ENCODE results near the gene TMF1. TPM values are rescaled to one million over a fixed set of nuclear protein-coding genes. Genes with fewer than 3 reads are reported as not detected.

TMF1 gene
- total and polyA plus RNA-seq, 9 donors = 12.2 to 36.2 (median 26.4) TPM

GRCh38 chr3:69080233-69080920 is 28.2 kb upstream of the TMF1 start, which contains the start of gene UBA3:
Gene UBA3 (minus strand): TSS chr3:69080365. CDS start chr3:69080353, 12 bp downstream.
- WGBS (ENCODE audit: insufficient coverage) = no CpG with 5 or more reads among the region's 37 CpGs
- Histone ChIP-seq H3K9me3 (replicated peaks; ENCODE audit: control insufficient read depth, low read depth, low read length) (no peaks in the 10 kb centered on the region), H3K4me1 (ENCODE audit: control insufficient read depth, insufficient read depth, low read length) (peaks cover 25% of the 10 kb centered on the region), H3K27me3 (ENCODE audit: control insufficient read depth, insufficient read depth, low read length) (no peaks in the 10 kb centered on the region), H3K4me3 (ENCODE audit: low read length) (peak within 1 kb of the TSS; percentile 71), H3K36me3 (ENCODE audit: control insufficient read depth, insufficient read depth, low read length) (no peaks in the 10 kb centered on the region), H3K27ac (ENCODE audit: low read length) (peak within 1 kb of the TSS; percentile 66)
- peak; percentile 94 for DNase-seq

- no peaks in the 10 kb centered on the region for H3K9me3 ChIP-seq (replicated peaks; ENCODE audit: control insufficient read depth, low read depth, low read length)
- peak; percentile 35 for DNase-seq
- peak overlapping the region; percentile 66 for H3K27ac ChIP-seq (ENCODE audit: low read length)
- 2% methylated on average over 16 of the region's 29 CpGs for WGBS (ENCODE audit: insufficient coverage)
- H3K27me3 ChIP-seq (ENCODE audit: control insufficient read depth, insufficient read depth, low read length) = no peaks in the 10 kb centered on the region
- peaks cover 24% of the 10 kb centered on the region for H3K4me1 ChIP-seq (ENCODE audit: control insufficient read depth, insufficient read depth, low read length)
- H3K4me3 ChIP-seq (ENCODE audit: low read length) = peak overlapping the region; percentile 71
- H3K36me3 ChIP-seq (ENCODE audit: control insufficient read depth, insufficient read depth, low read length) = no peaks in the 10 kb centered on the region
Observed at GRCh38 chr3:69079269-69080159, 27.4 kb upstream of the TMF1 start.

- Histone ChIP-seq H3K36me3 (ENCODE audit: control insufficient read depth, insufficient read depth, low read length) (peaks cover 14% of the 10 kb centered on the region), H3K4me1 (ENCODE audit: control insufficient read depth, insufficient read depth, low read length) (no peaks in the 10 kb centered on the region), H3K27me3 (ENCODE audit: control insufficient read depth, insufficient read depth, low read length) (no peaks in the 10 kb centered on the region), H3K27ac (ENCODE audit: low read length) (no peak overlapping the region), H3K4me3 (ENCODE audit: low read length) (no peak overlapping the region), H3K9me3 (replicated peaks; ENCODE audit: control insufficient read depth, low read depth, low read length) (no peaks in the 10 kb centered on the region)
- no peak for DNase-seq
- WGBS (ENCODE audit: insufficient coverage) = 93% methylated on average over 3 of the region's 3 CpGs
Observed at GRCh38 chr3:69072928-69073327, 20.8 kb upstream of the TMF1 start.

- WGBS (ENCODE audit: insufficient coverage) = no CpG with 5 or more reads among the region's 4 CpGs
- no peaks in the 10 kb centered on the region for H3K4me1 ChIP-seq (ENCODE audit: control insufficient read depth, insufficient read depth, low read length)
- H3K4me3 ChIP-seq (ENCODE audit: low read length) = no peak overlapping the region
- peaks cover 17% of the 10 kb centered on the region for H3K36me3 ChIP-seq (ENCODE audit: control insufficient read depth, insufficient read depth, low read length)
- H3K27me3 ChIP-seq (ENCODE audit: control insufficient read depth, insufficient read depth, low read length) = no peaks in the 10 kb centered on the region
- H3K9me3 ChIP-seq (replicated peaks; ENCODE audit: control insufficient read depth, low read depth, low read length) = no peaks in the 10 kb centered on the region
- DNase-seq = no peak
- no peak overlapping the region for H3K27ac ChIP-seq (ENCODE audit: low read length)
Observed at GRCh38 chr3:69066121-69066520, 14.0 kb upstream of the TMF1 start.

- Histone ChIP-seq H3K36me3 (ENCODE audit: control insufficient read depth, insufficient read depth, low read length) (peaks cover 19% of the 10 kb centered on the region), H3K4me1 (ENCODE audit: control insufficient read depth, insufficient read depth, low read length) (no peaks in the 10 kb centered on the region)
- 89% methylated on average over 2 of the region's 6 CpGs for WGBS (ENCODE audit: insufficient coverage)
Observed at GRCh38 chr3:69065318-69065964, 13.3 kb upstream of the TMF1 start.

GRCh38 chr3:69063636-69064035 is 11.5 kb upstream of the TMF1 start:
- no peaks in the 10 kb centered on the region for H3K4me1 ChIP-seq (ENCODE audit: control insufficient read depth, insufficient read depth, low read length)
- H3K4me3 ChIP-seq (ENCODE audit: low read length) = no peak overlapping the region
- peaks cover 27% of the 10 kb centered on the region for H3K36me3 ChIP-seq (ENCODE audit: control insufficient read depth, insufficient read depth, low read length)
- no peak overlapping the region for H3K27ac ChIP-seq (ENCODE audit: low read length)
- no CpG with 5 or more reads among the region's 2 CpGs for WGBS (ENCODE audit: insufficient coverage)
- no peaks in the 10 kb centered on the region for H3K27me3 ChIP-seq (ENCODE audit: control insufficient read depth, insufficient read depth, low read length)
- no peaks in the 10 kb centered on the region for H3K9me3 ChIP-seq (replicated peaks; ENCODE audit: control insufficient read depth, low read depth, low read length)
- DNase-seq = no peak

More at GRCh38 chr3:69065318-69065964, 13.3 kb upstream of the TMF1 start:
- no peak overlapping the region for H3K27ac ChIP-seq (ENCODE audit: low read length)
- DNase-seq = no peak
- no peaks in the 10 kb centered on the region for H3K9me3 ChIP-seq (replicated peaks; ENCODE audit: control insufficient read depth, low read depth, low read length)
- no peaks in the 10 kb centered on the region for H3K27me3 ChIP-seq (ENCODE audit: control insufficient read depth, insufficient read depth, low read length)
- H3K4me3 ChIP-seq (ENCODE audit: low read length) = no peak overlapping the region

GRCh38 chr3:69059688-69060087 is 7.6 kb upstream of the TMF1 start:
- no peak overlapping the region for H3K4me3 ChIP-seq (ENCODE audit: low read length)
- H3K36me3 ChIP-seq (ENCODE audit: control insufficient read depth, insufficient read depth, low read length) = peaks cover 27% of the 10 kb centered on the region
- no peaks in the 10 kb centered on the region for H3K27me3 ChIP-seq (ENCODE audit: control insufficient read depth, insufficient read depth, low read length)
- no peaks in the 10 kb centered on the region for H3K9me3 ChIP-seq (replicated peaks; ENCODE audit: control insufficient read depth, low read depth, low read length)
- H3K27ac ChIP-seq (ENCODE audit: low read length) = no peak overlapping the region
- H3K4me1 ChIP-seq (ENCODE audit: control insufficient read depth, insufficient read depth, low read length) = no peaks in the 10 kb centered on the region
- DNase-seq = no peak

GRCh38 chr3:69058947-69059224 is 6.8 kb upstream of the TMF1 start:
- peaks cover 27% of the 10 kb centered on the region for H3K36me3 ChIP-seq (ENCODE audit: control insufficient read depth, insufficient read depth, low read length)
- H3K27me3 ChIP-seq (ENCODE audit: control insufficient read depth, insufficient read depth, low read length) = no peaks in the 10 kb centered on the region
- H3K4me3 ChIP-seq (ENCODE audit: low read length) = no peak overlapping the region
- WGBS (ENCODE audit: insufficient coverage) = 100% methylated on average over 1 of the region's 2 CpGs
- H3K9me3 ChIP-seq (replicated peaks; ENCODE audit: control insufficient read depth, low read depth, low read length) = no peaks in the 10 kb centered on the region
- H3K4me1 ChIP-seq (ENCODE audit: control insufficient read depth, insufficient read depth, low read length) = no peaks in the 10 kb centered on the region
- no peak overlapping the region for H3K27ac ChIP-seq (ENCODE audit: low read length)
- no peak for DNase-seq

GRCh38 chr3:69058180-69058946 is 6.2 kb upstream of the TMF1 start:
- H3K4me1 ChIP-seq (ENCODE audit: control insufficient read depth, insufficient read depth, low read length) = no peaks in the 10 kb centered on the region
- H3K9me3 ChIP-seq (replicated peaks; ENCODE audit: control insufficient read depth, low read depth, low read length) = no peaks in the 10 kb centered on the region
- H3K27me3 ChIP-seq (ENCODE audit: control insufficient read depth, insufficient read depth, low read length) = no peaks in the 10 kb centered on the region
- H3K36me3 ChIP-seq (ENCODE audit: control insufficient read depth, insufficient read depth, low read length) = peaks cover 27% of the 10 kb centered on the region
- 88% methylated on average over 1 of the region's 3 CpGs for WGBS (ENCODE audit: insufficient coverage)
- no peak overlapping the region for H3K27ac ChIP-seq (ENCODE audit: low read length)
- no peak for DNase-seq
- no peak overlapping the region for H3K4me3 ChIP-seq (ENCODE audit: low read length)

Data from muscle of leg (tissue), 11 donors.